Camera-type eye (tissue), 1 donor: ENCODE results near the gene SLC30A10. TPM values are rescaled to one million over a fixed set of nuclear protein-coding genes. Genes with fewer than 3 reads are reported as not detected.

Source experiments
- total RNA-seq: library from RNA; depleted of rRNA; stranded (reverse); fragments of >200 nt; gene quantifications from one replicate; pipeline ENCODE4 v1.2.3, GENCODE V29; 2014

The SLC30A10 gene
- total RNA-seq, result 6.6 TPM

GRCh38 chr1:219927956-219928790, at the start of gene SLC30A10:
Gene SLC30A10 (minus strand): TSS chr1:219928557. CDS start chr1:219928440, 117 bp downstream.

Other genes with a start within 250 kb of the SLC30A10 start
- 129 TPM for gene EPRS1, start 117.9 kb upstream of the SLC30A10 start, total RNA-seq
- 30.7 TPM for gene BPNT1, start 161.2 kb upstream of the SLC30A10 start, total RNA-seq
- 64.0 TPM for gene IARS2, start 165.6 kb upstream of the SLC30A10 start, total RNA-seq